ENCODE data around the gene SHROOM4.

SHROOM4 gene

DNA sequence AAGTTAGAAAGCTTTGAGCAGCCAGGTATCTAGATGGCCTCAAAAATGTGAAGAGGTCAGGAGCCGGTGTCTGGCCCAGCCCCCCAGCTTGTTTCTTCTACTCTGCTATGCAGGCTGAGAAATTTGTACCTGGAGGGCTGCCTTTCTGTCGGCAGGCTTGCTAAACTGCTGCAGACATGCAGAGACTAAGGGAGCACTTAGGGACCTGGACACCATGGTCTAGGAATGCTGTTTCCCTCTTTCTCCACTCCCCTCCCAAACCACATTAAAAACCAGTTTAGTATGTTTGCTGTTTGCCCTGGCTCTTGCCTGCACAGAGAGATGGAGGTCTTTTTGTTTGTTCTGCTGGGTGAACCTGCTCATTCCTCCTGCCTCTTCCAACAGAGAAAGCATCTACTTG is 186.3 kb downstream of the SHROOM4 start:
- TF ChIP-seq, protein P1, sequence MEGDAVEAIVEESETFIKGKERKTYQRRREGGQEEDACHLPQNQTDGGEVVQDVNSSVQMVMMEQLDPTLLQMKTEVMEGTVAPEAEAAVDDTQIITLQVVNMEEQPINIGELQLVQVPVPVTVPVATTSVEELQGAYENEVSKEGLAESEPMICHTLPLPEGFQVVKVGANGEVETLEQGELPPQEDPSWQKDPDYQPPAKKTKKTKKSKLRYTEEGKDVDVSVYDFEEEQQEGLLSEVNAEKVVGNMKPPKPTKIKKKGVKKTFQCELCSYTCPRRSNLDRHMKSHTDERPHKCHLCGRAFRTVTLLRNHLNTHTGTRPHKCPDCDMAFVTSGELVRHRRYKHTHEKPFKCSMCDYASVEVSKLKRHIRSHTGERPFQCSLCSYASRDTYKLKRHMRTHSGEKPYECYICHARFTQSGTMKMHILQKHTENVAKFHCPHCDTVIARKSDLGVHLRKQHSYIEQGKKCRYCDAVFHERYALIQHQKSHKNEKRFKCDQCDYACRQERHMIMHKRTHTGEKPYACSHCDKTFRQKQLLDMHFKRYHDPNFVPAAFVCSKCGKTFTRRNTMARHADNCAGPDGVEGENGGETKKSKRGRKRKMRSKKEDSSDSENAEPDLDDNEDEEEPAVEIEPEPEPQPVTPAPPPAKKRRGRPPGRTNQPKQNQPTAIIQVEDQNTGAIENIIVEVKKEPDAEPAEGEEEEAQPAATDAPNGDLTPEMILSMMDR (IDR thresholded peaks at IDR 0.05; ENCODE audit: control insufficient read depth, extremely low read depth, insufficient read depth): no peak
- no peak overlapping the region for H3K4me3 ChIP-seq (ENCODE audit: low read depth, low read length)
- no peak for DNase-seq (ENCODE audit: low read depth)

DNA sequence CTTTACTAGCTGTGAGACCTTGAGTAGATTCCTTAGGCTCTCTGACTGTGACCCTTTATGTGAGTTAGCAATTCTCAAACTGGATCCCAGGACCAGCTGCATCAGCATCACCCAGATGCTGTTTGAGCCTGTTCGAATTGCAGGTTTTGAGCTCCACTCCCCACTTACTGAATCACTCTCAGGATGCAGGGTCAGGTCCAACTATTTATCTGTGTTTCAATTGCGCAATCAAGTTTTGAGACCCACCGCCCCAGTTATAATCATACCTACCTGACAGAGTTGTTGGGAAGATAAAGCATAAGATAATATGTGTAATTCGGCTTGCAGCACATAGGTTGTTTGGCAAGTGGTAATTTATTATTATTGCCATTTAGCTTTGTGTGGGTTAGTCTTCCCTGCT is 187.6 kb downstream of the SHROOM4 start:
- no peak overlapping the region for H3K4me3 ChIP-seq (ENCODE audit: low read depth, low read length)
- TF ChIP-seq, protein P1 (IDR thresholded peaks at IDR 0.05; ENCODE audit: control insufficient read depth, extremely low read depth, insufficient read depth): no peak
- no peak for DNase-seq (ENCODE audit: low read depth)

DNA sequence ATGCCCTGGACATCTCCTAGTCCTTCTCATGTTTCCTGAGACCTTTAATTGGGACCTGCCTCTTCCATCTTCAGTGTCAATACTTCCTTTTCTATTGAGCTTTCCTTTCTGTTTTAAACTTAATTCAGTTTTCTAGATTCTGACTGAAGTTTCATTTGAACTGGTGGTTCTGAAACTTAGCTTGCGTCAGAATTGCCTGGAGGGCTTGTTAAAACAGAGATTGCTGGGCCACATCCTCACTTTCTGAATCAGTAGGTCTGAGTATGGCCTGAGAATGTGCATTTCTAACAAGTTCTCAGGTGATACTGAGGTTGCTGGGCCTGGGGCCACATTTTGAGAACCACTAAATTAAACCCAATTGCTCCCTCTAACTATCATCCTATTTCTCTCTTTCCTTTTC is 191.2 kb downstream of the SHROOM4 start:
- TF ChIP-seq, protein P1 (IDR thresholded peaks at IDR 0.05; ENCODE audit: control insufficient read depth, extremely low read depth, insufficient read depth): no peak
- H3K4me3 ChIP-seq (ENCODE audit: low read depth, low read length): no peak overlapping the region
- no peak for DNase-seq (ENCODE audit: low read depth)

DNA sequence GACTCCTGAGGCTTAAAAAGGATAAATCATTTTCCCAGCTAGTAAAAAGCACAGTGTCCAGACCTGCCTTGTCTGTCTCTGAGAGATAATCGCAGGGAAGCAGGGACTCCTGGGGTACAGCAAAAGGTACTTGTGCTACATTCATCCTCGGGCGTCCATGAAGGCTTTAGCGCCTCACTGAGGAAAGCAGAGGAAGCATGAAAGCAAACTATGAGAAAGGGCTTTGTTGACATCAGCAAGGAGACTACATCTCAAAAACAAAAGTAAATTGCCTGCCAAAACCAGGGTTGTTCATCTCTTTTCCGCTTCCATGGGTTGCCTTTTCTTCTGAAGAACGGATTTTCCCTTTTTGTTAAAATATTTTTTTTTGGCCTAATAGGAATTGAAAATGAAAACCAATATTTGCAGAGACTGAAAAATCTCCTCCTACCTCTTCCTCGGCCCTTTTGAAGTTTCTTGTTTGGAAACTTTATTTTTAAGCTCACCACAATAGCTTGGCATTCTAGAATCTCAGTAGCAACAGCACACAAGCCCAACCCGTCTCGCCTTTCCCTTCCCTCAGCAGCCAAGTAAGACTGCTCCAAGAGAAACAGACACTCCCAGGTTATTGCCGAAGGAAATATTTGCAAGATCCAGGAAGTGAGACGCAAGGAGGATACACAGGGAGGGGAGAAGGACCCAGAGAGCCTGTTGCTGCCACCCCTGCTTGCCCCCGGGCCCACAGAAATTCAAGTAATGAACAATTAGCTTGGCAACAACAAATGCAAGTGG is 195.0 kb downstream of the SHROOM4 start:
- TF ChIP-seq, protein P1 (IDR thresholded peaks at IDR 0.05; ENCODE audit: control insufficient read depth, extremely low read depth, insufficient read depth): no peak
- DNase-seq (ENCODE audit: low read depth): no peak
- no peak overlapping the region for H3K4me3 ChIP-seq (ENCODE audit: low read depth, low read length)

DNA sequence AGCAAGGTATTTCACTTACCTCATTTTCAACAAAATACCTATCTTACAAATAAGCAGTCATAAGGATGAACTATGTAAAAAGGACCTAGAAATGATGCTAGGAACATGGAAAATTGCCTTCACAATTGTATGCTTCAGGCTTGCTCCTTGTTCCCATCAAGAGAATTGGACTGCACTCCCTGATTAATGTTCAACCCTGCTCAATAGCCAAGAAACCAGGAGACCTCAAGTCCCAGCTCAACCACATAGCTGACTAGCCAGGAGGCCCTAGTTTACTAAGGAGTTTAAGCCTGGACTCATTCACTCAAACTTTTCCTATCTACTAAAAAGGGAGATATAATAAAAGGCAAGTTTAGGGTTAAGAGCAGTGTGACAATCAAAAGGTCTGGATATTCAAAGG is 196.8 kb downstream of the SHROOM4 start:
- DNase-seq (ENCODE audit: low read depth): no peak
- TF ChIP-seq, protein P1 (IDR thresholded peaks at IDR 0.05; ENCODE audit: control insufficient read depth, extremely low read depth, insufficient read depth): no peak
- no peak overlapping the region for H3K4me3 ChIP-seq (ENCODE audit: low read depth, low read length)

DNA sequence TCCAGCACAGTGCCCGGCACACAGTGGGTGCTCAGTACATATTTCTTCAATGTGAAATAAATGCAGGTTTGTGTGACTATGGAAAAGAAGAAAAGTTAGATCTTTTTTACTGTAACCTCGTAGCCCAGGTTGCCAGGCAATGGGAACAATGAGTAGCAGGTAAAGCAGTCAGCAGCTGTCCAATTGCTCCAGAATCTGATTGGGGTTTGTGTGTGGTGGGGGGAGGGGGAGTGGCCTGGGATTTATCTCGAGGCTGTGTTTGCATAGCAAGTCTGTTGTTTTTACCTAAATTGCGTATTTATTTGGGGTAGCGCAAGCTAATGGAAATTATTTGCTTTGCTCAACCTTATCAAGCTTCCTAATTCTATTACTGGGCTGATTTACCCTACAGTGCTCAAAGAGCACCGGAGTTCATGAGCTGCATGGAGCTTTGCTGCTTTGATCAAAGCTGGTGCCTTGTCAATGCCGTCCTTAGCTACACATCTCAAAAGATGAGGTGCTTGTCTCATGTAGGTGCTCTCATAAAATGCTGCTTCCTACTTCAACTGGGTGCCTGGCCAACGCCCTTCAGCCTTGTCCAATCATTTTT is 198.3 kb downstream of the SHROOM4 start:
- DNase-seq (ENCODE audit: low read depth): no peak
- TF ChIP-seq, protein P1 (IDR thresholded peaks at IDR 0.05; ENCODE audit: control insufficient read depth, extremely low read depth, insufficient read depth): no peak
- H3K4me3 ChIP-seq (ENCODE audit: low read depth, low read length): no peak overlapping the region
